ENCODE data around the gene KIF16B. TPM values are rescaled to one million over a fixed set of nuclear protein-coding genes. Genes with fewer than 3 reads are reported as not detected.

The KIF16B gene
- total RNA-seq, 1 experiment from 2014 or later = 7.0 TPM

DNA sequence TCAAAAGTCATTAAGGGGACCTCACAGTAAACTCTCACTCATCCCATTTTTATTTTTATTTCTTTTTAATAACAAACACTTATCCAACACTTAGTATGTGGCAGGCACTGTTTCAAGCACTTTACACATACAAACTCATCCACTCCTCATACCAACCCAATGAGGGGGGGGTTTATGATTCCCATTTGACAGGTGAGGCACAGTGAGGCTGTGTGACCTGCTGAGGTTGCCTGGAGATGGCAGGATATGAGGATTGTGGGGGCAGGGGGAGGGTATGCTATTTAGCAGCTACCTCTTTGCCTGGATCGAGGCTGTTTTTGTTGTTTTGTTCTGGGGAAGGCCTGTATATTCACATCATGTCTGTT is 219.8 kb downstream of the KIF16B start:
- H3K4me1 ChIP-seq (ENCODE audit: control insufficient read depth in 1 of 2, insufficient read depth in 2 of 2, low read length in 2 of 2) = no peaks in the 10 kb centered on the region
- POLR2A ChIA-PET = no interaction called here
- H3K27ac ChIP-seq (ENCODE audit: low read depth, low read length) = no peak overlapping the region
- no peak overlapping the region for H3K4me3 ChIP-seq (replicated peaks in 1 of 2; ENCODE audit: low read depth in 1 of 2, low read length in 2 of 2)
- BruUV-seq (replicated peaks) = no TSS peak
- RAD21 ChIA-PET (ENCODE audit: low non-redundant PET in 1 of 2, low total read pairs in 2 of 2, uncharacterized antibody in 2 of 2, unreplicated experiment in 2 of 2) = no interaction called here
- no peaks in the 10 kb centered on the region for H3K36me3 ChIP-seq (ENCODE audit: control insufficient read depth in 1 of 2, insufficient read depth in 2 of 2, low read length in 2 of 2)
- no peaks in the 10 kb centered on the region for H3K79me2 ChIP-seq (ENCODE audit: insufficient read depth, low read length)
- H3K9ac ChIP-seq (ENCODE audit: low read length) = no peak overlapping the region
- no peak overlapping the region for H3K4me2 ChIP-seq (ENCODE audit: low read length)
- ATAC-seq = no peak
- H2AFZ ChIP-seq (ENCODE audit: low read depth, low read length, poor library complexity, severe bottlenecking) = no peak overlapping the region
- TF ChIP-seq SP1 (IDR thresholded peaks at IDR 0.05; ENCODE audit: low read depth) (no peak), YY1 (IDR thresholded peaks at IDR 0.05; ENCODE audit: extremely low read depth, insufficient replicate concordance, low read depth, low read length) (no peak), FOSL1 (IDR thresholded peaks at IDR 0.05; ENCODE audit: low read depth) (no peak)
- TF ChIP-seq, protein P1, sequence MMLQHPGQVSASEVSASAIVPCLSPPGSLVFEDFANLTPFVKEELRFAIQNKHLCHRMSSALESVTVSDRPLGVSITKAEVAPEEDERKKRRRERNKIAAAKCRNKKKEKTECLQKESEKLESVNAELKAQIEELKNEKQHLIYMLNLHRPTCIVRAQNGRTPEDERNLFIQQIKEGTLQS (IDR thresholded peaks at IDR 0.05) = no peak
- H3K27me3 ChIP-seq (ENCODE audit: insufficient read depth, low read length) = no peaks in the 10 kb centered on the region
- no peaks in the 10 kb centered on the region for H3K9me2 ChIP-seq (ENCODE audit: insufficient read depth)
- no peak for DNase-seq (ENCODE audit: low read depth, low spot score)
- no peaks in the 10 kb centered on the region for H3K9me3 ChIP-seq (ENCODE audit: control insufficient read depth in 1 of 2, insufficient read depth in 1 of 2, low read depth in 1 of 2, low read length in 2 of 2)
- CTCF ChIA-PET = no interaction called here
- H4K20me1 ChIP-seq (ENCODE audit: insufficient read depth) = no peaks in the 10 kb centered on the region
- intact Hi-C loops (cut with micrococcal nuclease) = no loop called here

DNA sequence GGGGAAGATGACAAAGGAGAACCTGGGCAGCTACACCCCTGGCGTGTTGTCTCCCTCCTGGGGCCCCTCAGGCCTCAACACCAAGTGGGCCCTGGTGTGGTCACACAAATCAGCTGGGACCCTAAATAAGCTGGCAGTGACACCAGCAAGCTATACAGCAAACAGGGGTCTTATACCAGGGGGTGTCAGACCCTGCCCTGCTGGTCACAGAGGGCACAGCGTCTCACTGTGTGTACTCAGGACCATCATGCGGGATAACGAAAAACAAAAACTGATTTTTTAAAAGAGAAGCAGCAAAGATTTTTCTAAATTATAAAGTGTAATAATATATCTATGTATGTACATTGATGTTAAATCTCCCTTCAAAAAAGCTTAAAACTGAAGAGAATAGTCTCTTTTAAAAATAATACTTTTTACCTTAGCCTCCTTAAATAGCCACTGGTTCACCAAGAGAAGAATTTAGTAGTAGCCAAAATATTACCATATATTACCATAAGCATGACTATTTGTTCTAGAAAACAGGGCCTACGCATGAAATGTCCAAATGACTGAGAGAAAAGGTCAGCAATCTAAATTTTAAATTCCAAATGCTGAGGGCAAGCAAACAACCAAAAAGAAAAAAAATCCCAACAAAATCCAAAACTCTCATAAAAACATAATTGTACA is 220.4 kb downstream of the KIF16B start:
- POLR2A ChIA-PET = no interaction called here

More for the DNA sequence above, 220.4 kb downstream of the KIF16B start:
- BruUV-seq (replicated peaks) = no TSS peak
- no peak for ATAC-seq
- H4K20me1 ChIP-seq (ENCODE audit: insufficient read depth) = no peaks in the 10 kb centered on the region
- no peak overlapping the region for H3K9ac ChIP-seq (ENCODE audit: low read length)
- H3K27me3 ChIP-seq (ENCODE audit: insufficient read depth, low read length) = no peaks in the 10 kb centered on the region
- H3K4me3 ChIP-seq (replicated peaks in 1 of 2; ENCODE audit: low read depth in 1 of 2, low read length in 2 of 2) = no peak overlapping the region
- no peaks in the 10 kb centered on the region for H3K79me2 ChIP-seq (ENCODE audit: insufficient read depth, low read length)
- H3K27ac ChIP-seq (ENCODE audit: low read depth, low read length) = no peak overlapping the region
- no peaks in the 10 kb centered on the region for H3K9me3 ChIP-seq (ENCODE audit: control insufficient read depth in 1 of 2, insufficient read depth in 1 of 2, low read depth in 1 of 2, low read length in 2 of 2)
- DNase-seq (ENCODE audit: low read depth, low spot score) = no peak
- CTCF ChIA-PET = no interaction called here
- TF ChIP-seq CBX3 (IDR thresholded peaks at IDR 0.05; ENCODE audit: low read depth) (no peak), JUND (IDR thresholded peaks at IDR 0.05) (no peak), POLR2A (IDR thresholded peaks at IDR 0.05; ENCODE audit: borderline replicate concordance, extremely low read depth, insufficient read depth, insufficient read length) (no peak), EZH2 (IDR thresholded peaks at IDR 0.05) (no peak), CEBPB (IDR thresholded peaks at IDR 0.05; ENCODE audit: low read depth) (no peak)
- TF ChIP-seq, protein P2, sequence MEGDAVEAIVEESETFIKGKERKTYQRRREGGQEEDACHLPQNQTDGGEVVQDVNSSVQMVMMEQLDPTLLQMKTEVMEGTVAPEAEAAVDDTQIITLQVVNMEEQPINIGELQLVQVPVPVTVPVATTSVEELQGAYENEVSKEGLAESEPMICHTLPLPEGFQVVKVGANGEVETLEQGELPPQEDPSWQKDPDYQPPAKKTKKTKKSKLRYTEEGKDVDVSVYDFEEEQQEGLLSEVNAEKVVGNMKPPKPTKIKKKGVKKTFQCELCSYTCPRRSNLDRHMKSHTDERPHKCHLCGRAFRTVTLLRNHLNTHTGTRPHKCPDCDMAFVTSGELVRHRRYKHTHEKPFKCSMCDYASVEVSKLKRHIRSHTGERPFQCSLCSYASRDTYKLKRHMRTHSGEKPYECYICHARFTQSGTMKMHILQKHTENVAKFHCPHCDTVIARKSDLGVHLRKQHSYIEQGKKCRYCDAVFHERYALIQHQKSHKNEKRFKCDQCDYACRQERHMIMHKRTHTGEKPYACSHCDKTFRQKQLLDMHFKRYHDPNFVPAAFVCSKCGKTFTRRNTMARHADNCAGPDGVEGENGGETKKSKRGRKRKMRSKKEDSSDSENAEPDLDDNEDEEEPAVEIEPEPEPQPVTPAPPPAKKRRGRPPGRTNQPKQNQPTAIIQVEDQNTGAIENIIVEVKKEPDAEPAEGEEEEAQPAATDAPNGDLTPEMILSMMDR (IDR thresholded peaks at IDR 0.05 in 2 of 3, conservative IDR thresholded peaks at IDR 0.05 in 1 of 3; ENCODE audit: borderline replicate concordance in 1 of 3, insufficient read depth in 1 of 3, low read depth in 2 of 3, low read length in 2 of 3) = no peak
- H3K4me2 ChIP-seq (ENCODE audit: low read length) = no peak overlapping the region
- H3K4me1 ChIP-seq (ENCODE audit: control insufficient read depth in 1 of 2, insufficient read depth in 2 of 2, low read length in 2 of 2) = no peaks in the 10 kb centered on the region
- RAD21 ChIA-PET (ENCODE audit: low non-redundant PET in 1 of 2, low total read pairs in 2 of 2, uncharacterized antibody in 2 of 2, unreplicated experiment in 2 of 2) = no interaction called here
- no peak overlapping the region for H2AFZ ChIP-seq (ENCODE audit: low read depth, low read length, poor library complexity, severe bottlenecking)
- no peaks in the 10 kb centered on the region for H3K9me2 ChIP-seq (ENCODE audit: insufficient read depth)
- intact Hi-C loops (cut with micrococcal nuclease) = no loop called here
- no peaks in the 10 kb centered on the region for H3K36me3 ChIP-seq (ENCODE audit: control insufficient read depth in 1 of 2, insufficient read depth in 2 of 2, low read length in 2 of 2)
